NCI-H2227 treated with DMSO at 0.1 percent for 48 hours (cell line): ENCODE results near the gene LMO1.

ENCODE experiments used
- DNase-seq: peaks from one replicate; lab custom pipeline; 2025; lab: John Stamatoyannopoulos, UW

Gene LMO1

DNA sequence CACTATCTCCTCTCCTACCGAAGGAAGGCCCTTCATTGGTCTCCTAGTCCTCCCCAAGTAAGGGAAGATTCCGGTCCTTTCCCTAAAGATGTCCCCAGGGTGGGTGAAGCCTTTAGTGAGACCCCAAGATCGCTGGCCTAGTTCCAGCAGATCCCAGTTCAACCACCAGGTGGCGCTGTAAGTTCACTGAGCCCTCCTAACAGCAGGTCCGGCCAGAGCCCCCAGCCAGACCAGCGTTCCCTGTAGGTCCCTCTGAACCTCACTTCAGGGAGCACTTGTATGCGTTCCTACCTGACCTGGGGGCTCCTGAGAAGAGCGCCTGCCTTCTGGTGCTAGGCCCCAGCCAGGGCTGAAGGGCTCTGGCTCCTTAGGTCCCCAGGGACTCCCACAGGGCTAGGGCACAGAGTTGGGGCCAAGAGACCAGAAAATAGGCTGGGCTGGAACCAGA, 38.1 kb downstream of the LMO1 start:
- DNase-seq = peak; percentile 60

- no peak for DNase-seq
Measured at GRCh38 chr11:8224711-8225110, 39.0 kb downstream of the LMO1 start.

GRCh38 chr11:8224161-8224591, 39.5 kb downstream of the LMO1 start:
- DNase-seq = no peak

- DNase-seq = no peak
Measured at GRCh38 chr11:8223513-8223900, 40.2 kb downstream of the LMO1 start.

- no peak for DNase-seq
Measured at GRCh38 chr11:8222820-8223512, 40.7 kb downstream of the LMO1 start.

- DNase-seq = no peak
Measured at GRCh38 chr11:8221917-8222495, 41.7 kb downstream of the LMO1 start.

DNA sequence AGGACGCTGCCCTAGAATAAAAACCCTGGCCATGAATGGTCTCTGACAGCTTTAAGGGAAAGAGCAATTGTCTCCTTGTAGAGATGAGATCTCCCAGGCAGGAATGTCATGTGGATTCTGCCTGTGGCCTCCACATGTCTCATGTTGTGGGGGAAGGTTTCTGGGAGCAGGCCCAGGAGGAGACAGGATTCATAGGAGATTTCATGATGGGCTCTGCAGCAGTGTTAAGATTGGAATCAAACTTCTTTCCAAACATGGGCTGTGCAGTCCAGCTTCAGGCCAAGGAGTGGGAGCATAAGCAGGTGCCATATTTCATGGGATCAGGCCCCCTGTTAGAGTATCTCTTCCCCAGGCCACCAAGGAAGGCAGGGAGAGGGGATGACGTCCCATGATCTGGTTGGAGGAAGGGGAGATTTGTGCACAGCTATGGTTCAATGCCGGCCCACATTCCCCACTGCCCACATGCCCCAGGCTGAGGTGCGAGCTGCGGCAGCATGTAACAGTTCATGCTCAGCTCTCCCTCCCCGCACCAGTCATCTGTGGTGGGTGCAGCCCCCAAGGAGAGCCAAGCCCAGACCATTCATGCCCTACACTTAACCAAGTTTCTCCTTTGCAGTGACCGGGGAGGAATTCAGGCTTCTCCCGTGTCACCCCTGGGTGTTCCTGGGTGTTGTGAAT, 42.5 kb downstream of the LMO1 start:
- DNase-seq = no peak

GRCh38 chr11:8220261-8221045, 43.2 kb downstream of the LMO1 start:
- no peak for DNase-seq

DNA sequence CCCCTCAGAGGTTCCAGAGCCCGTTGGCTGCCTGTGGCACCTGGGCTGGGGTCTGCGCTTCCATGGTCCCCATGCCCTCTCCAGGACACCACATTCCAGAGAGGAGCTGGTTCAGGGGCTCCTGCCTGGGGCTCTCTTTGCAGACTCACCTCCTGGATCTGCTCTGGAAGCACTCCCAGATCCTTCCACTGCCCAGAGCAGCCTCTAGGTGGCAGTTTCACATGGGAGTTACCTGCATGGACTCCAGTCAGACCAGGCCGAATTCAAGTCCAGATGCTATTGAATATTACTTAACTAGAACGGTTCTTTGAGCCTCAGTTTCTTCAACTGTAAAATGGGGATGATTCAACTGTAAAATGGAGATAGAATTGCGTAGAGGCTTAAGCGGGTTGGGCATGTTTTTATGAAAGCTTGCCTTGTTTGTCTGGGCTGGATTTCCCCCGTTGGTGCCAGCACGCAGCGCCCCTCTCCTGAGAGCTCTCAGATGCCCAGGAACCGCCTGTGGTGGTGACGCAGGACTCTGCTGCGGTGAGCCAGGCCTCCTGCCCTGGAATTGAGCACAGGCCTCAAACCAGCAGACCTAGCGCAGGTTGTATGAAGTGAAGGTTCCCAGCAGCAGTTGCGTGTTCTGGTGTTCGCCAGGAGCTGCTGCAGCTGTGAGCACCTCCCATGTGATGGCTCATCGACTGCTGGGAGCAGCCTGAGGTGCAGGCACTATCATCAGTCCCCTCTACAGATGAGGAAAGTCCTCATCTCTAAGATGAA, 44.2 kb downstream of the LMO1 start:
- peak; percentile 23 for DNase-seq

DNA sequence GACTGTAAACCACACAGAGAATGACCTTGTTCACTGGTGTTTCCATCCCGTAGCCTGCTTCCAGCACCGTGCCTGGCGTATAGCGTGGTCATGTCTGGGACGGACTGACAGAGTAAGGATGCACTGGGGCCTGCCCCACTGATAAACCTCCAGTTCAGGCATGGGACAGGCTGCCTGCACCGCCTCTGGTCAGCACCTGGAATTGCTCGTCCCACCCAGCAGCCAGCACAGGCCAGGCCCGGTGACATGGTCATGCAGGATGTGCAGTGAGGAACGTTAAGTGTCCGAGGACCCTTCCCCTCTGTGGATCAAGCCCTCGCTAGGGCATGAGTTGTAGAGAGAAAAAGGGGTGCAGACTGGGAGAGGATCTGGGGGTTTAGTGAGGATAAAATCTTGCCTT, 44.8 kb downstream of the LMO1 start:
- DNase-seq = no peak

DNA sequence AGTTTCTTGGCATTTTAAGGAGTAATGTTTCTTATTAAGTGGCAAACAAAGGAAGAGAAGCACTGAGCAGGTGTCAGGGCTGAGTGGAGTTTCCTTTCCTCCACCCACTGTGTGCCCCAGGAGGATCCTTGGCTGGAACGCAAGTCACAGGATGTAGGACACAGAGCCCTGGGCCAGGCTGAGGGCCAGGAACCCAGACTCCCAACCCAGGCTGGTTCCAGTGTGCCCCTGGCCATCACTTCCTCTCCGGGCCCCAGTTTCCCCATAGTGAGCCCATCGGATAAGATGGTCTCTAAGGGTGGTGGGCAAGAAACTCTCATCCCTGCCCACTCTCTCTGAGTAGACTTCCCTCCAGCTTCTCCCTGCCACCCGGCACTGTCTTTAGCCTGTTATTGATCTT, 45.3 kb downstream of the LMO1 start:
- DNase-seq = no peak

DNA sequence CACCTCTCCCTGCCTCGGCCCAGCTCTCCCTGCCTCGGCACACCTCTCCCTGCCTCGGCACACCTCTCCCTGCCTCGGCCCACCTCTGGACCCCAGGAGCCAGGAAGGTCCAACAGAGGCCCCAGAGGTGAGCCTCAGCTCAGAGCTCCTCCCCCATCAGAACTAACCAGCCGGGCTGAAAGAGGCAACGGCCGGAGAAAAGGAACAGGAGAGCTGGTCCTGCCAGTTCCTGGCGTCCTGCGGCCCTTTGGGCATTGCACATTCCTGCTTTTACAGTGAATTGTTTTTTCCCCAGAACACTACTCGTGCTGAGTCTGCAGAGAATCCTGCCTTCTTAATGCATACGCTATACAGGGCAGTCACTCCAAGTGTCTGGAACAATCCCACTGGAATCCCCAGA, 45.8 kb downstream of the LMO1 start:
- DNase-seq = no peak

DNA sequence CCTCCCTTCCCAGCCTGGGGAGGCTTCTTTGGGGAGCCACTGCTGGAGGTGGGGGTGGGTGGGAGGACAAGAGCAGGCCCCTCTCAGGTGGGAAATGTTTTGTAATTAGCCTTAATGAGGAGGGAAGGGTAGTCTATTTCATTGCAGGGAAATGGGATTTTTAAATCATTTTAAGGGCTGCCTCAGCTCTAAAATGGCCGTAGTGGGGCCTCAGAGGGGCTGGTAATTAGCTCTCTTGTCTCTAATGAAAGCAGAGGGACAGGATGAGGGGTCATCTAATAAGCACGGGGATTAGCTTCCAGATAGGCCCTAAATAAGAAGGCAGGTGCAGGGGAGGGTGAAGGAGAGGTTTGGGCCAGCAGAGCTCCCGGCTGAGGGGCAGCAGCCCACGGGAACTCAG, 46.5 kb downstream of the LMO1 start:
- DNase-seq = no peak

- no peak for DNase-seq
Measured at GRCh38 chr11:8213376-8213775, 50.3 kb downstream of the LMO1 start.

DNA sequence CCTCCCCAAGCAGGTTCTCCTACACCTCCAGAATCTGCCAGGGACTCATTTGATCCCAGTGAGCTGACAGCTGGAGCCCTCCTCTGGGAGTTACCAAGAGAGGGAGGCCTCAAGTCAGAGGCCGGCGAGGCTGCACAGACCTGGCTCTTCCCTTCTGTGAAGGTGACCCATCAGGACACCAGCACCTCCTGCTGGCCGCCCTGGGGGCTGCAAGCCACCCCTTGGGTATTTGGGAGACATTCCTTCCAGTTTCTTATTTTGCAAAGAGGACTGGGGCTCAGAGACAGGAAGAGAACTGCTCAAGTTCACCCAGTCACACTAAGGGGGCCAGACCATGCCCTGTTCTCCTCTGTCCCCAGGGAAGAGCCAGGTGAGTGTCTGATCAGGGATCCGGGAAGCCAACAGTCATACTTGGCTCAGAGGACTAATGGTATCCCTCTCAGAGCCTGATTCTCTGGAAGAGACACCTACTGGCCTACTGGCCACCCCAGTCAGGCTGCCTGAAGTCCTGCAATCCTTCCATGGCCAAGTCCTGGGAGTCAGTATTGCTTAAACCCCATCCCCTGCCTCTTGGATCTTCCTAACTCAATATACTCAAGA, 54.4 kb downstream of the LMO1 start:
- no peak for DNase-seq

GRCh38 chr11:8207080-8208000, 56.3 kb downstream of the LMO1 start:
- DNase-seq = no peak

- DNase-seq = peak; percentile 95
Measured at GRCh38 chr11:8206251-8207079, 57.2 kb downstream of the LMO1 start.

DNA sequence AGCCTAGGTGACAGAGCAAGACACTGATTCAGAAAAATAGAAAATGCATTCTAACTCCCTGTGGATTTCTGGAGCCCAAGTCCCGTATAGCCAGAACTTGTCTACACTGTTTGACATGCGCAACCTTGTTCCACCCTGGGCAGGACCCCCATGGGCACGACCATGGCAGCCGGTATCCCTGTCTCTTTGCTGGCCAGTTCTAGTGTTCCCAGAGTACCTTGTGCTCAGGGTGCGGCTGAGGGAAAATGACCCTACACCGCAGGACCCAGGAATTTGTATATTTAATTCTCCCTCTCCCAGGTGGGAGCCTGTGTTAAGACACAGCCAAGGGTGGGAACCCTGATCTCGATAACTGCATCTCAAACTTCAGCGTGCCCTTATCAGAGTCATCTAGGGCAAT, 58.1 kb downstream of the LMO1 start:
- no peak for DNase-seq

GRCh38 chr11:8204596-8204995, 59.1 kb downstream of the LMO1 start:
- no peak for DNase-seq
